IPS DF 6.9 (cell line): ENCODE results near the gene EYA3.

Experiments used
- DNase-seq: peaks from one replicate; pipeline ENCODE4 v3.0.0-alpha.2; 2013; ENCODE audit warnings: low read depth, low spot score
- H3K27ac ChIP-seq: one replicate; pipeline ENCODE4 v1.5.1; 2013; ENCODE audit warnings: low read length, control low read depth
- H3K27me3 ChIP-seq: 2 replicates; pipeline ENCODE4 v1.6.1; 2013; ENCODE audit warnings: mild to moderate bottlenecking, low read length; ENCODE audit not compliant: control insufficient read depth, insufficient read depth
- H3K36me3 ChIP-seq: 2 replicates; pipeline ENCODE4 v1.6.1; 2013; ENCODE audit warnings: low read length; ENCODE audit not compliant: control insufficient read depth, insufficient read depth
- H3K4me1 ChIP-seq: 2 replicates; pipeline ENCODE4 v1.6.1; 2013; ENCODE audit warnings: low read length; ENCODE audit not compliant: control insufficient read depth, insufficient read depth
- H3K4me3 ChIP-seq: 2 replicates; pipeline ENCODE4 v1.5.1; 2013; ENCODE audit warnings: mild to moderate bottlenecking, low read length
- H3K9me3 ChIP-seq: 2 replicates; pipeline ENCODE4 v1.6.1; 2013; ENCODE audit warnings: low read length, inconsistent platforms; ENCODE audit not compliant: control insufficient read depth, insufficient read depth
- WGBS: extraction: QIAGEN DNeasy Blood & Tissue Kit; methylation state at CpG from one replicate; pipeline ENCODE4 v1.1.7; 2013; ENCODE audit warnings: mixed read lengths, missing lambda C conversion rate; ENCODE audit not compliant: insufficient read length, insufficient coverage; 5-methylcytosine and 5-hydroxymethylcytosine counted together

The EYA3 gene

DNA sequence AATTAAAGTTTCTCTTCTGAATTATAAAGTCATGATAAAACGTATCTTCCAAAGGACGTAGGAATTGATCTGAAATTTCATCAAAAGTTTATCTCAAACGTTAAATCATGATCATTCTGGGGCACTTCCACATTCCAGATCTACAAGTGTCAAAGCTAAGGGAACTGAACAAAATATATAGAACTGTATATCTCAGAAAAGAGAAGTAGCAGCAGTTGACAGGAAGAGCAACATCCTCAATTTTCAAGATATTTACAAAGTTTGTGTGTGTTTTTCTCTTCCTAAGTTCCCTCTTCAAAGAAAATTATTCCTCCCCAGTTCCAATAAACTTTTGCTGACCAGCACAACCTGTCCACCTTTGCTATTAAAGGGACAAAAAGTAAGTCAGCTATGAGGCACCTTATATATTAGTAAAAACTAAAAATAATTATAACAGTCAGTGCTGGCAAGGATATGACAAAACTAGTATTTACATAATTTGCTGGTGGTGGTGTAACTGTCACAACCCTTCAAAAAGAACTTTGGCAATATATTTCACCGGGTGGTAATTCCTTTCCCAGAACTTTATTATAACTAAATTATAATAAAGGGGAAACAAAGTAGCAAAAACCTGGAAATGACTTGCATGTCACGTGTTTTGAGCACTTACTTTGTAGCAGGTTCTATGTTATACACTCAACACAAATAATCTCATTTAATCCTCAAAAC is 38.5 kb upstream of the EYA3 start:
- no peaks in the 10 kb centered on the region for H3K36me3 ChIP-seq
- no peak overlapping the region for H3K4me3 ChIP-seq
- no peak for DNase-seq

DNA sequence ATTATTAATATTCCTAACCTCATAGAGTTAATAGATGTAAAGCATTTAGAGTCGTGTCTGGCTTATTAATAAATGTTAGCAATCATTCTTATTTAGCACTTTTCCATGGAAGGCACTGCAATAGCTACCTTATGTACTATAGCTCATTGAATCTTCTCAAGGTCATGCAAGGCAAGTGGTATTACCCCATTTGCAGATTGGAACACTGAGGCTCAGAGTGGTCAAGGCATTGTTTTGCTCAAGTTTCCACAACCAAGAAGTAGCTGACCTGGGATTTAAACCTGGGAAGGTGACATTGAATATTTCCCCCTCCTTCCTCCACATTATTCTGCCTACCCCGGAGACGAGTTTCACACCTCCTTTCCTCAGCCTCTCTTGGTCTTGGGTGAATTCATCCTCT is 37.8 kb upstream of the EYA3 start:
- H3K27ac ChIP-seq = no peak overlapping the region
- no peak overlapping the region for H3K4me3 ChIP-seq
- no peaks in the 10 kb centered on the region for H3K27me3 ChIP-seq
- H3K36me3 ChIP-seq = no peaks in the 10 kb centered on the region; the same call in 1 of the 2 replicates
- H3K9me3 ChIP-seq = no peaks in the 10 kb centered on the region
- no CpG with 5 or more reads among the region's 3 CpGs for WGBS
- DNase-seq = no peak
- H3K4me1 ChIP-seq = no peaks in the 10 kb centered on the region

More for the DNA sequence above, 38.5 kb upstream of the EYA3 start:
- Histone ChIP-seq H3K4me1 (no peaks in the 10 kb centered on the region), H3K27ac (no peak overlapping the region), H3K9me3 (no peaks in the 10 kb centered on the region), H3K27me3 (no peaks in the 10 kb centered on the region)
- no CpG with 5 or more reads among the region's 5 CpGs for WGBS

DNA sequence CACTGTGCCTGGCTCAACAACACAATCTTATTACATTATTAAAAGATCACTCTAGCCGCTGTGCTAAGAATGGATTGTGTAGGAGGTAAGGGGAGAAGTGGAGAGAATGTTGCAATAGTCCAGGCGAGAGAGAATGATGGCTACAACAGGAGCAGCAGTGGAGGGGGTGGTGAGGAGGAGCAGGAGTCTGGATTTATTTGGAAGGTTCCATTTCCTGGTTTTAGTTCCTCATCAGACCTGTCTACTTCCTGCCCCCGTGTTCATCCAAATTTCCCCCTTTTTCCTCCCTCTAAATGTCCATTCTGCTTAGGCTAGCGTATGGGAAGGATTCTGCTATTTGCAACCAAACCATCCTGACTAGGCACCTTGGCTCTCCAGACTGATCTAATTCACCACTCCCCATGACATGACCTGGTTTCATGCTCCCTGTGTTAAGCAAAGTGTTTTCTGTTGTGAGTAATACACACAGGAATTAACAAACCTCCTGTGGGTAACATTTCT is 35.1 kb upstream of the EYA3 start:
- Histone ChIP-seq H3K27ac (no peak overlapping the region), H3K4me1 (no peaks in the 10 kb centered on the region), H3K9me3 (no peaks in the 10 kb centered on the region), H3K27me3 (no peaks in the 10 kb centered on the region), H3K36me3 (no peaks in the 10 kb centered on the region; the same call in 1 of the 2 replicates), H3K4me3 (no peak overlapping the region)
- no peak for DNase-seq
- WGBS = no CpG with 5 or more reads among the region's 4 CpGs

DNA sequence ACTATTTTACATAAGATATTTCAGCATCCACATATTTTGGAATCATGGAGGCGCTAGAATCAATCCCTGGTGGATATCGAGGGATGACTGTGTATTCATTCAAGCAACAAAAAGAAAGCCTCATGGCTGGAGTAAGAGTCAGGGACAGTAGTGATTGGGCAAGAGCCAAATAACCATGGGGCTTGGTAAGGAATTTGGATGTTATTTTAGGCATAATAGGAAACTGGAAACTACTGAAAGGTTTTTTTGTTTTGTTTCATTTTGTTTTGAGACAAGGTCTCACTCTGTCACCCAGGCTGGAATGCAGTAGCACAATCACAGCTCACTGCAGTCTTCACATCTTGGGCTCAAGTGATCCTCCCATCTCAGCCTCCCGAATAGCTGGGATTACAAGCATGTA is 33.8 kb upstream of the EYA3 start:
- Histone ChIP-seq H3K9me3 (no peaks in the 10 kb centered on the region), H3K36me3 (no peaks in the 10 kb centered on the region; the same call in 1 of the 2 replicates), H3K27ac (no peak overlapping the region), H3K27me3 (no peaks in the 10 kb centered on the region), H3K4me3 (no peak overlapping the region), H3K4me1 (no peaks in the 10 kb centered on the region)
- DNase-seq = no peak
- WGBS = no CpG with 5 or more reads among the region's 3 CpGs

DNA sequence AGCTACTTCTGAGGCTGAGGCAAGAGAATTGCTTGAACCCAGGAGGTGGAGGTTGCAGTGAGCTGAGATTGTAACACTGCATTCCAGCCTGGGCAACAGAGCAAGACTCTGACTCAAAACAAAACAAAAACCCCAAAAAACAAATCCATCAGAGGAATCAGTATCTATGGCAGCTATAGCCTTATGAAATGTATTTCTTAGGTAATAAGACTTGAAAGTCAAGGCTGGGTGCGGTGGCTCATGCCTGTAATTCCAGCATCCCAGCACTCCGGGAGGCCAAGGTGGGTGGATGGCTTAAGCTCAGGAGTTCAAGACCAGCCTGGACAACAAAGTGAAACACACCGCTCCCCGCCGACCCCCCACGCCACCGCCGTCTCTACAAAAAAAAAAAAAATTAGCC is 31.1 kb upstream of the EYA3 start:
- Histone ChIP-seq H3K4me3 (no peak overlapping the region), H3K36me3 (no peaks in the 10 kb centered on the region; the same call in 1 of the 2 replicates), H3K9me3 (no peaks in the 10 kb centered on the region), H3K4me1 (no peaks in the 10 kb centered on the region), H3K27me3 (no peaks in the 10 kb centered on the region), H3K27ac (no peak overlapping the region)
- no peak for DNase-seq
- WGBS = no CpG with 5 or more reads among the region's 8 CpGs

DNA sequence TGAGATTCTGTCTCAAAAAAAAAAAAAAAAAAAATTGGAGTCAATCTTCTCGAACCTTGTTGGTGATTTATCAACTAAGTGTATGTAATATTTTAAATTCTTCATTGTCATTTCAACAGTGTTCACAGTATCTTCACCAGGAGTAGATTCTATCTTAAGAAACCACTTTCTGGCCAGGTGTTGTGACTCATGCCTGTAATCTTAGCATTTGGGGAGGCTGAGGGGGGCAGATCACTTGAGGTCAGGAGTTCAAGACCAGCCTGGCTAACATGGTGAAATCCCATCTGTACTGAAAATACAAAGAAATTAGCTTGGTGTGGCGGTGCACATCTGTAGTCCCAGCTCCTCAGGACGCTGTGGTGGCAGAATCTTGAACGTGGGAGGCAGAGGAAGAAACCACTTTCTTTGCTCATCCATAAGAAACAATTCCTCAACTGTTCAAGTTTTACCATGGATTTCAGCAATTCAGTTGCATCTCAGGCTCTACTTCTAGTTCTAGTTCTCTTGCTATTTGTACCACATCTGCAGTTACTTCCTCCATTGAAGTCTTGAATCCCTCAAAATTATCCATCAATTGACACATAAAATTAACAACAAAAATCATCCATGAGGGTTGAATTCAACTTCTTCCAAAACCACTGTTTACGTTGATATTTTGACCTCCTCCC is 30.4 kb upstream of the EYA3 start:
- Histone ChIP-seq H3K36me3 (no peaks in the 10 kb centered on the region; the same call in 1 of the 2 replicates), H3K27ac (no peak overlapping the region), H3K9me3 (no peaks in the 10 kb centered on the region), H3K27me3 (no peaks in the 10 kb centered on the region), H3K4me3 (no peak overlapping the region), H3K4me1 (no peaks in the 10 kb centered on the region)
- no CpG with 5 or more reads among the region's 5 CpGs for WGBS
- DNase-seq = no peak

DNA sequence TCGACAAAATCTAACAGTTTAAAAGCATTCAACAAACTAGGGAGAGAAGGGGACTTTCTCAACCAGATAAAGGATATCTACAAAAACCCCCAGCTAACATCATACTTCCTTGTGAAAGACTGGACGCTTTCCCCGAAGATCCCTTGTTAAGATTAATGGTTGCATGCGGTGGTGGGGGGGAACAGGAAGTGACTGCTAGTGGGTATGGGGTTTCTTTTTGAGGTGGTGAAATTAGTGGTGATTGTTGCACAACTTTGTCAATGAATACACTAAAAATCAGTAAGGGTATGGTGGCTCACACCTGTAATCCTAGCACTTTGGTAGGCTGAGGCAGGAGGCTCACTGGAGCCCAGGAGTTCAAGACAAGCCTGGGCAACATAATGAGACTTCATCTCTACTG is 26.9 kb upstream of the EYA3 start:
- Histone ChIP-seq H3K27ac (no peak overlapping the region), H3K36me3 (no peaks in the 10 kb centered on the region), H3K4me1 (no peaks in the 10 kb centered on the region), H3K27me3 (no peaks in the 10 kb centered on the region), H3K9me3 (no peaks in the 10 kb centered on the region), H3K4me3 (no peak overlapping the region)
- DNase-seq = no peak
- WGBS = no CpG with 5 or more reads among the region's 4 CpGs

DNA sequence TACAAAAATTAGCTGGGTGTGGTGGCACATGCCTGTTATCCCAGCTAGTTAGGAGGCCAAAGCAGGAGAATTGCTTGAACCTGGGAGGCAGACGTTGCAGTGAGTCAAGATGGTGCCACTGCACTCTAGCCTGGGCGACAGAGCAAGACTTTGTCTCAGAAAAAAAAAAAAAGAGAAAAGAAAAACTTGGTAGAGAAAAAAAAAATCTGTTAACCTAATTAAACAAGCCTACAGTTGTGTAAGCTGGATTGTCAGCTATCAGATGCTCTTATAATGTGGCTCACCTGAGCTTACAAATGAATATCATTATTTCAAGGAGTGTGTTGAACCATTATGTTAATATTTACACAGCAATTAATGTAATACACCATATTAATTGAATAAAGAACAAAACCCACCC is 26.4 kb upstream of the EYA3 start:
- Histone ChIP-seq H3K4me3 (no peak overlapping the region), H3K27me3 (no peaks in the 10 kb centered on the region), H3K9me3 (no peaks in the 10 kb centered on the region), H3K27ac (no peak overlapping the region), H3K36me3 (no peaks in the 10 kb centered on the region), H3K4me1 (no peaks in the 10 kb centered on the region)
- no peak for DNase-seq
- no CpG with 5 or more reads among the region's 2 CpGs for WGBS

DNA sequence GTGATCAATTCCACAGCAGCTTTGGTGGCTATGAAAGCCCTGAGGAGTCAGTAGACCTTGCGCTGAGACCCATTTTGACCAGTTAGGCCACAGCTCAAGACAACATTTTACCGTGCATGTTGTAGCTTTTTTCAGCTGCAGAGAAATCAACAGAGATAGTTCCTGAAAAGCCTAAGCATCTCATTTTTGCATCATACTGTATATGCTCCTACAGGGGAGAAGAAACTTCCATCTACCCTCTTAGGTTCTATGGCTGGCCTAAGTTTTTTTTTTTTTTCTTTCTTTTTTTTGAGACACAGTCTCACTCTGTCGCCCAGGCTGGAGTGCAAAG is 24.8 kb upstream of the EYA3 start:
- H3K4me1 ChIP-seq = no peaks in the 10 kb centered on the region
- no peak overlapping the region for H3K4me3 ChIP-seq
- H3K27ac ChIP-seq = no peak overlapping the region
- no peaks in the 10 kb centered on the region for H3K9me3 ChIP-seq
- WGBS = no CpG with 5 or more reads among the region's 3 CpGs
- no peaks in the 10 kb centered on the region for H3K36me3 ChIP-seq
- no peak for DNase-seq
- H3K27me3 ChIP-seq = no peaks in the 10 kb centered on the region

DNA sequence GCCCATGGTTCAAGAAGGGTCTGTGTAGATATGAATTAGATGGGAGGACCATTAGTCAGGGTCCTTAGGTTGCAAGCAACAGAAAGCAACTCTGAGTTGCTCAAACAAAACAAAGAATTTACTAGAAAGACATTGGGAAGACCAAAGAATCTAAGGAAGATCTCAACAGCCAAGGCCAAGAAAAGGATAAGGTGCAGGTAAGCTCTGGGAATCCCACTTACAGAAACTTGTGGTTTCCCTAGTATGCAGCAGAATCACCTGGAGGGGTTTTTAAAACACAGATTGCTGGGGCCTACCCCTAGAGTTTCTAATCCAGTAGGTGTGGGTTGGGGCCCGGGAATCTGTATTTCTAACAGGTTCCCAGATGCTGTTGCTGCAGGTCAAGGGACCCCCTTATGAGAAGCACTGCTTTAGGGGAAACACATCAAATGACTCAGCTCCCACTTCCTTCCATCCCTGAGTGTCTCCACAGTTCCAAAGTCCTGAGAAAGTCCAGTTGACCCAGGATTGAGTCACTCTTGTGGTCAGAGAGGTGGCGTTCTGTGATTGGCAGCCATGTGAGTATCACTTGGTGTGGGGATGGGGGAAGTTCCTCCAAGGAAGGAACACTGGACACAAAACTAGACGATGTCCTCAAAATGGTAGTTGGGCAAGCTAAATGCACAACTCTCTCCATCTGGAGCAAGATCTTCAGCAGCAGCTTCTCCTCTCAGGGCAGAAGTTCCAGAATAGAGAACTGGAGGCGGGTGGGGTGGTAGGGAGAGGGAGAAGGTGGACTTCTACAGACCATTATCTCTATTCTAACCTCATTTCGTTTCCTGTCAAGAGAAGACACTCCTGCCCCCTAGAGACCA is 24.2 kb upstream of the EYA3 start:
- no CpG with 5 or more reads among the region's 5 CpGs for WGBS
- no peaks in the 10 kb centered on the region for H3K27me3 ChIP-seq
- no peaks in the 10 kb centered on the region for H3K4me1 ChIP-seq
- H3K36me3 ChIP-seq = no peaks in the 10 kb centered on the region
- DNase-seq = no peak
- H3K27ac ChIP-seq = no peak overlapping the region
- no peaks in the 10 kb centered on the region for H3K9me3 ChIP-seq
- no peak overlapping the region for H3K4me3 ChIP-seq
